NK-92 treated with Interleukin-12 subunit alpha and Interleukin-12 subunit beta, amount 100 ng/mL, for 24 hours (cell line): ENCODE data around the gene ZFP36L1.

Experiments
- DNase-seq: peaks from one replicate; lab custom pipeline; 2025; lab: John Stamatoyannopoulos, UW

ZFP36L1 gene

DNA sequence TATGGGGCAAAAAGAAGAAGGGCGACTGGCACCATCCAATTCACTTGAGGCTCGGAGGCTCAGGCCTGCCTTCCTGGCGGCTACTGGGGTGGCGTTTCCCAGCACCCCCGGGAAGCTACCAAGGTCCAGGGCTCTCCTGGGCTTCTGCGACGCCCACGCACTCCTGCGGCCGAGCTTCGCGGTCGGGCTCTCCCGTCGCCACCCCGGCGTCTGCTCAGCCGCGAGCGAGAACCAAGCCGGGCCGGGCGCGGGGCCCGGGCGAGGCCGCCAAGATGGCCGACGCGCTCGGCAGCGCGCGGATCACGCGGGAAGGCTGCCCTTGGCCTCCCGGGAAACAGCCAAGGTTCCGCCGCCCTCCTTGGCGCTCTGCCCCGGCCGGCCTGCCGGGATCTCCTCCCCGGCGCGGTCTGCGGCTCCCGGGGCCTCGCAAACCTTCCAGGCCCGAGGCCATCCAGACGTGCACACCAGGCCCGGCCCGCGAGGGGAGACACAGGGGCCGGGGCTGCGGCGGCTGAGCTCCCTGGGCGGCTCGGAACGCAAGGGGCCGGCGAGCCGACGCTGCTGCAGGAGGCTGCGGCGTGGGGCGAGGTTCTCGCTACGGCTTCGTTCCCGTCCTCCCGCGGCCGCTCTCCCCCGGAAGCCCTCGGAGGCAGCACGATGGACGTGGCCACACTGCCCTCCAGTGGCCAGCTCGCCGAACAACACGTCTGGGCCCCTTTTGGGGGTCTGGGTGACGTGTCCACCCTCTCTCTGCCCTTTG is 23.5 kb upstream of the ZFP36L1 start:
- DNase-seq, result peak; percentile 85

DNA sequence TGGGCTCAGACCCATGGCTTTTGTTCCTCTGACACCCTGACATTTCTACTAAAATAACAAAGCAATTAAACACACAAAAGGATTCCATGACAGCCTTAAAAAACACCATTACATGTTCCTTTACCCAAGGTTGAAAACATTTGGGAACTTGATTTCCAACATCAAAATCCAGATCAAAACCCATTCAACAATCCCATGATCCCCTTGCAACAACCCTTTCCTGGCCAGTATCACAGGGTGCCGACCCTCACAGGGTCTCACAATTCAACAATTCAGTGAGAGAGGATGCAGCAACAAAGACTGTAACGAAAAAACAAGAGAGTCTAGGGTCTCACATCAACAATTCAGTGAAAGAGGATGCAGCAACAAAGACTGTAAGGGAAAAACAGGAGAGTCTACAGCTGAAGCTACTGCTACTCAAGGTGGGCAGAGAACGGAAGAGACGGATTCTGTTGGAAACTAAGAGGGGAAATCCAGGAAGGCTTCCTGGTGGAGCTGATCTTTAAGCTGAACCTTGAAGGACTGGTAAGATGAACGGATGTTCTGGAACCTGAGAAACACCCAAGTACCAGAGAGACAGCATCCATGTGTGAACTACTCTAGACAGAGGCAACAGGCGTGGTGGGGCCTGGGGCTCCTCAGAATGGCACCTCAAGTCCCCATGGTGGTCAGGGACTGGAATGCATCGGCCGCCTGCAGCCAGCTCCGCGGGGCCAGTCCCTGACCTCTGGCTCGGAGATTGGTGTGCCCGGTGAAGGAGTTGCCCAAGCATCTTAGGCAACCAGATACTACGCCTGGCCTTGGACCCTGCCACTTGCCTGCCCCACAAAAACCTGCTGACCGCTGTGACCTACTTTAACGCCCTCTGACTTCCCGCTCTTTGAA is 22.7 kb upstream of the ZFP36L1 start:
- no peak for DNase-seq

DNA sequence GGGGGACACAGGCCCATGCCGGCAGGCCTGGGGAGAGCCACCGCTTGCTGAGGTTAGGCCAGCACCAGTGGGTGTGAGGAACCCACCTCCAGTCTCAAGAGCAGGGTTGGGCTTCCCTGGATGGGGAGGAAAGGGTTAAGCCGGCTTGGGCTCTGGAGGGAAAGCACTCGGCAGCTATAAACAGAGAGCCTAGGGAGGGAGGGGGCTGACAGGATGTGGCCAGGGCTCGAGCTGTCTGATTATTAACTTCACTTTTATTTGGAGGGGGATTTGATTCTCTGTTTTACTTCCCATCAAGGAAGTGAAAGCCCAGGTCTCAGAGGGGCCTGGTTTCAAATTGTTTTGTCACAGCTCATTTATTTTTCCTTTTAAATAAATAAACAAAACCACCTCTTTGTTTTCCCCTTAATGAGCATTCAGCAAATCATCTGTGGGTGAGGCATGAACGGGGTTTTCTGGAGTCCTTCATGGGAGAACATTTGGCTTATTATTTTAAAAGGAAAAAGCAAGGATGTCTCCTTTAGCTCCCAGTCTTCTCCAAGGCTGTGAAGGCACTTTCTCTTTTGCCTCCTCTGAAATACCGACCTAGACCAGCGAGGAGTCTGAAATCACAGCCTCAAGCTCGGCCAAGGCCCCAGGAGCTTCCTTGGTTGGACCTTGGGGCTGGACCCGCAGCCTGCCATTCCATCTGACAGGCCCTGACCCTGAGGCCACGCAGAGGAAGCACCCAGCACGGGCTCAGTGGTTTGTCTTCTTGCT is 21.9 kb upstream of the ZFP36L1 start:
- peak; percentile 36 for DNase-seq

DNA sequence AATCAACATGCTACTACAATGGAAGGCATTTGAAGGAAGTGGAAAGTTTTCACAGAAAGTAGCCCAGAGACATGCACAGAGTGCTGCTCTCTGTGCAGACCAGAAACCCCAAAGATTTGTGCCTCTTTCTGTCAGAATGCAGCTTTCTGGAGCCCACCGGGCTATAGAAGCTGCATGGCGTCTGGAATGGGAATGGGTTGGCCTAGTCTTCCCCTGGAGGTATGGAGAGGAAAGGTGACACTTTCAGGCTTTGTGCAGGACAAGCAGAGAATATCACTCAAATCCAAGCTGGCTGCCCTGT is 21.3 kb upstream of the ZFP36L1 start:
- no peak for DNase-seq

DNA sequence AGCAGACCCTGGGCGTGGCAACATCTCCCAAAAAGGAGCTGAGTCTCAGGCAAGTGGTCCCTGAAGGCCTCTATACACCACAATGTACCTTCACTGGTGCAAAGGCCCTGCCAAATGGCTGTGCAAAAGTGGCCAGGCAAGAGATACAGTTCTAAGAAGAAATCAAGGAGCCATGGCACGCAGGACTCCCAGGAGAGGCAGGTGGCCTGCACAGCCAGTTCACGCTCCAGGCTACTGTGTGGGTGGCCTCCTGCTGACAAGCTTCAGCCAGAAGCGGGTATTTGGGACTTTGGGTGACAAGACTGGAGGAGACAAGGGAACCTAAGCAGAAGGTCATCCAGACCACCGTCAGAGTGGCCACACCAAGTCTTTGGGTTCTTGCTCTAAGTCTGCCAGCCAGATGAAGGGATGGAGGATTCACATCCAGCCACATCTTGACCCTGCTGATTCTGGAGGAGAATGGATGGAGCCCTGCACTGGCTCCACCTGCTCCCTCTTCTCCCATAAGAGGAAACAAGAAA is 20.5 kb upstream of the ZFP36L1 start:
- DNase-seq, result no peak

DNA sequence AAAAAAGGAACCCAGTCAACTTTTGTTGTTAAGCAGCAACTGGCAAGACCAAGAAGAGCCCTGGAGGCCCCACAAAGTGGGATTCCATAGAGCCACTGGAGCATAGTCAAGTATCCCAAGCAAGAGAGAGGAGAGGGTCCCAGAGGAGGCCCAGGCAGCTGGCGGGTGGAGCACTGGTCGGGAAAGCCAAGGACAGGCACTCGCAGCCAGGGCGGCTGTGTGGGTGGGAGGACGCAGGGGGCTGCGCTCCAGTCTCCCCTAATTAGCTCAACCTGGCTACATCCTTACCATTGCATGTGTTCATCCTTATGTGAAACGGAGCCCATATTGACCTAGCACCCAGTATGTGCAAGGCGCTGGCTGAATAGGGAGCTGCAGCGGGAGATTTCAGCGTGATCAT is 18.3 kb upstream of the ZFP36L1 start:
- DNase-seq, result no peak

DNA sequence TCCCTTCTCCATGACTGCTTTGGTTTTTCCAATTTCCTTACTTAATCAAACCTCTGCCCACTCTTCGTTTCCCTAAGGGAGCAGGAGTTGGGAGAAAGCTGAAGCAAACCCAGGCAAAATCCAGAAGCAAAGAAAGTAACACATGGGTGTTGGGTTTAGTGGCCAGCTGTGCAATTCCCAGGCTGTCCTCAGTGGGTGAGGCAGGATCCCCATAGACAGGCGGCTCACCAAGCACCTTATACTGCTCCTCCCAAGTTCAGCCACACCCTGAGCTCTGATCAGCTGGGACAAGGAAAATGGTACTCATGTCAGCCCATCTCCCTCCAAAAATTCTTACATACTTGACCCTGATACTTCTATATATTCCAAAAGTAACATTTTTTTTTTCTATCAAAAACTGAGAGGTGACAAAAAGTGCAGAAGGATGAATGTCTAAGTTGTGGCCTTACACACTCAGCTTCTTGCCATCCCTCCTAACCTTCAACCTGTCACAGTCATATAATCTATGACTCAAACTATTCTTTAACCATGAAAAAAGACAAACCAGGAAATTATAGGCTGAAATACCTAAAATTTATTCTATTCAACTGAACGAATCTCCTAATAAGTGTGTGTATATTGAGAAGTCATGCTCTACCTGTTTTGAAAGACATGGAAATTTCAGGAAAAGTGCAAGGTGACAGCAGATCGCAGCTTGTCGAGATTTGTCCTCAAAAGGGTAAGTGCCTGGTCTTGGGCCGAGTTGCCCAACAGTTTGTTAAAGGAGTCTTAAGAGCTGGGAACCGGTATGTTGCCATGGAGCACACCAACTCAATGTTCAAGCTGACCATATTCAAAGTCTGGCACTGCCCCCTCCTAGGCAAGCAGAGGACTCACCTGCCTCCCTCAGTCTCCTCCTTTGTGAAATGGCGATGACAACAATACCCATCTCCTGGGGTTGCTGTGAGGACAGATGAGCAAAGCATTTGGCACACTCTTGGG is 17.6 kb upstream of the ZFP36L1 start:
- DNase-seq, result no peak

DNA sequence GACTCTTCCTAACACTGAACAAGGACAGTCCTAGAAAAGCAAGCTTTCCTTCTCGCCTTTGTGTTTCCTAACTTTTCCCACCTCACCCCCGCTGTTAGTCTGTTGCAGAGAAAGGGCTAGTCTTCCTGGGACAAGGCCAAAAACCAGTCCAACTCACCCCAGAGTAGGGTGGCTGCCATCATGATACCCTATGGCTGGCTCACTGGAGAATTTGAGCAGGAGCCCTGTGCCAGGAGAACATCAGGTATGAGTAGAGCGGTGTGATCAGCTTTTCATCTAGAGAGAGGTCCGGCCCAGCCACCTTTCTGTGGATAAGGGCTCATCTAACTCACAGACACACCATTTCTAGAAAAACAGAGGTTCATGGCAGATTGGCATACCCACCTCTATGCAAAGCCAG is 16.7 kb upstream of the ZFP36L1 start:
- DNase-seq, result no peak

DNA sequence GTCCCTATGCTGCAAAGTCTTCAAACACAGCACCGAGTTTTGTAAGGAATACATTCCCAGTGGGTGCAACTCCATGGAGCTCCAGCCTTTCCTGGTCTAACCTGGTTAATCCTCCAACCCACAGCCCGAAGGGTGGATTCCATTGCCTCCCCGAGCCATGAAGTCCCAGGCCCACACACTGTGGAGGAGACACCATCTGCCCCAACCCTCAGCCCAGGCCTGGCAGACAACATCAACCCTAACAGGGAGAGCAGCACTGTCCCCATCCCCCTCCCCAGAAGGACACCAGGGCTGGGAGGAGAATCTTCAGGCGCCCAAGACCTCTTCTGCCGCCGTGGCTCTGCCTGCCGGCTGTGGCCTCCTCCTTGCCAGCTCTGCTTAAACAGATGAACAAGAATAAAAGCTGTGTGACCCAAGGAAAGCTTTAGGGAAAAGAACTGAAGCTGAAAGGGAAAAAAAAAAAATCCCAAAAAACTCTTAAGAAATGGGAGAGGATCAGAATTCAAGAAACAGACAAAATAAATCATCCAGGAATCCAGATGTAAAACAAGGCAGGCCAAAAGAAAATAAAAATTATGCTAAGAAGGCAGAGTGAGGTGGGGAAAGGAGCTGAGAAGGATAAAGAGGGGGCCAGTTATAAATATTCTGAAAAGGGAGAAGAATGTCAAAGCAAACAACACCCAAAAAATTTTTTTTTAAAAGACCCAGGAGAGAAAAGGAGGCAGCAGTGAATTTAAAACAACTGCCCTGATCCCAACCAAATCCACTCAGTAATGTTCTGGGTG is 16.0 kb upstream of the ZFP36L1 start:
- no peak for DNase-seq

DNA sequence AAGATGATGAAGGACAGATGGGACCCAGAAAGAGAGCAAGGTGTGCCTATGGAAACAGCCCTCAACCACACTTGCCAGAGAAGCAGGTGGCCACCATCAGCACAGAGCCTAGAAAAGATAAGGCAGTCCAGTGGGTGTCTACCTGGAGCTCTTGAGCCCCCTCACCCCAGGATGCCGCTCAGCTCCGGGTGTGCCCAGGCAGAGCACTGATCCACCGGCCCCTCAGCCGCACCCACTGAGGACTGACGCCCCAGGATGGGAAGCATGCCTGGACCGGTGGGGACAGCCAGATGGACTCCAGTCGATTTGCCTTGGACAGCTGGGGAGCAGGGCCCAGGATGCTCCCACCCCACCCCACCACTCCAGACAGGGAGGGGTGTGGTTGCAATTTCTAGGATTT is 15.1 kb upstream of the ZFP36L1 start:
- no peak for DNase-seq

DNA sequence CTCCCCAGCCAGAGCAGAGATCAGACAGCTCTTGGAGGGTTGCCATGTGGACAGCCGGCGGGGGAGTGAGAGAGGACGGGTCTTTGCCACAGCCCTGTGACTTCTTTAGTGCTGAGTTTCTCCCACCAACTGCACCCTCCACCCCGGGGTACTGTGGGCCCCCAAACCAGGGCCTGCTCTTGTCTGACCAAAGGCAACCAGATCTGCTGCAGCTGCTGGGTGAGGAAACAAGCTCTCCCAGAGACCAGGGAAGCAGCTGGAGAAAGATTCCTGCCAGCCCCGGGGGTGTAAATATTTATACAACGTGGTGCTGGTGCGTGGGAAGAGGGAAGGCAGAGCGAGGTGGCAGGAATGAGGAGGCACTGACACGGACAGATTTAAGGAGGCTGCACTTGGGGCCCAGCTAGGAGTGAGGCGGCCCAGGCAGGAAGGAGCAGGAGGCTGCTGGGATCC is 14.3 kb upstream of the ZFP36L1 start:
- no peak for DNase-seq

DNA sequence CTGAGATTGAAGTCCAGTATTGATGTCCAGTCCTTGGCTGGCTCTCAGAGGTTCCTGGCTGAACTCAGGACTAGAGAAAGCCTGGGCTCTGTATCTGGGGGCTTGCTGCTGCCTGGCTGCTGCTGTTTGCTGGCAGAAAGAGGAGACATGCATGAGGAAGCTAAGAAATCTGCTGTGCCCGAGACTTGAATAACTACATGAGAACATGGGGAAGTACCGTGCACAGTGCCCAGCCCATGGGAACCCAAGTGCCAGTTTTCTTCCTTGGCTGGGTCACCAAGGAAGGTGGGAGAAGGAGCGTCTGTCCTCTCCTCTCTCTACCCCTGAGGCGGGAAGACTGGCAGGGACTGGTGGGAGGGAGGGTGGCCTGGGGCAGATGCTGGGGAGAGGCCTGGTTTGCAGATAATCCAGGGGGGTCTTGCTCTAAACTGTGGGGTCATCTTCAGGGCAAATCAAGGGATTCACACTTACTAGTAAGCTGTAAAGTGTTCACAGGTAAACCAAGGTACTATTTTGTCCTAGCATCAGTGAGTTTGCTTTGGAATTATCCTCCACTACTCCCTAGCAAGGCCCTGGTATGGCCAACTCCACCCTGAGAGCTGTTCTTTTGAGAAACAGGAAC is 13.8 kb upstream of the ZFP36L1 start:
- DNase-seq, result no peak

DNA sequence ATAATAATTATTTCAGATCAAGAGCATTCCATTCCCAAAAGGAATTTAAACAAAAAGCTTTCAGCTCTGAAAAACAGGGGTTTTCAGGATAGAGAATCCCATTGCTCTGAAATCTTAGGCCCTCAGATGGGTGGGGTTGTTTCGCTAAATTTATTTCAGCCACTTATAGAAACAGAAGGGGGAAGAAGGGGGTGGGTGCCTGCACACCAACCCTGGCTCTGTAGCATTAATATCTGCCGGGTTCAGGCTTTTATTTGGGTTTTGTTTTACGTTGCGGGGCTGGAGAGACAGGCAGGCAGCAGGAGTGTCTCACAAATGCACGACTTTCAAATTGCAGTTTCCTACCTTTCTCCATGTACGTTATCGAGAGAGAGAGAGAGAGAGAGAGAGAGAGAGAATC is 12.5 kb upstream of the ZFP36L1 start:
- no peak for DNase-seq

DNA sequence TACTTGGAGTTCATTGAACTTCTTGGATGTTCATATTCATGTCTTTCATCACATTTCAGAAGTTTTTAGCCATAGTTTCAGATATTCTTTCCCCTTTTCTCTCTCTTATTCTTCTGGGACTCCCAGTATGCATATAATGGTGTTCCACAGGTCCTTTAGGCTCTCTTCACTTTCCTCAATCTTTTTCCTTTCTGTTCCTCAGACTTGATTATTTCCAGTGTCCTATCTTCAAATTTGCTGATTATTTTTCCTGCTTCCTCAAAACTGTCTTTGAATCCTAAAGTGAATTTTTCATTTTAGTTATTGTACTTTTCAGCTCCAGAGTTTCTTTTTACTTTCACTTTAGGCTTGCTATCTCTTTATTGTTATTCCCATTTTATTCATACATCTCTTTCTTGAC is 8.8 kb upstream of the ZFP36L1 start:
- DNase-seq, result no peak

DNA sequence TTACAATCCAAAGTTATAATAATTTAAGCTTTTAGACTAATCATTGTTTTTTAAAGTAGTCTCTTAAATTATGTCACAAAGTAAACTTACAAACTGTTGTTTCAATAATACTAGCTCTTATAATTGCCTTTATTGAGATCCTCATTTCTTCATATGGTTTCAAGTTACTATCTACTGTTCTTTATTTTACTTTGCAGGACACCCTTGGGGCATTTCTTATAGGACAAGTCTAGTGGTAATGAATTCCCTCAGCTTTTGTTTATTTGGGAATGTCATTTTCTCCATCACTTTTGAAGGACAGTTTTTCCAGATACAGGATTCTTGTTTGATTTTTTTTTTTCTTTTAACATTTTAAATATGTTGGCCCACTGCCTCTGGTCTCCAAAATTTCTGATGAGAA is 8.1 kb upstream of the ZFP36L1 start:
- DNase-seq, result no peak

DNA sequence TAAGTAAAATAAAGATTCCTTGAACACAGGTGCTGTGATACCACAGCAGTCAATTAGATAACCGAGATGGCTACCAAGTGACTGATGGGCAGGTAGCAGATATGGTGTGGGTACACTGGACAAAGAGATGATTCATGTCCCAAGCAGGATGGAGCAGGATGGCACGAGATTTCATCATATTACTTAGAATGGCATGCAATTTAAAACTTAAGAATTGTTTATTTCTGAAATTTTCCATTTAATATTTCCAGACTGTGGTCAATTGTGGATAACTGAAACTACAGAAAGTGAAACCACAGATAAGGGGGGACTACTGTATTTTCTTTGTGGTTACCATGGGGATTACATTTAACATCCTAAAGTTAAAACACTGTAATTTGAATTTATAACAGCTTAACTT is 7.5 kb upstream of the ZFP36L1 start:
- no peak for DNase-seq

DNA sequence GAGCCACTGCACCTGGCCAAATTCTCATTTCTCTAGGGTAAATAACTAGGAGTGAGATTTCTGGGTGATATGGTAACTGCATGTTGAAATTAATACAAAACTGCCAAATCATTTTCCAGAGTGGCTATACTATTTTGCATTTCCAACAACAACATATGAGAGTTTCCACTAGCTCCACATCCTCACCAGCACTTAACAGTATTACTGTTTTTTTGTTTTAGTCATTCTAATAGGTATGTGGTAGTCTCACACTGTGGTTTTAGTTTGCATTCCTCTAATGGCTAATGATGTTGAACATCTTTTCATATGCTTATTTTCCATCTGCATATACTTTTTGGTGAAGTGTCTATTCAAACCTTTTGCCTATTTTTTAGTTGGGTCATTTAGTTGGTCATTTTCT is 5.8 kb upstream of the ZFP36L1 start:
- no peak for DNase-seq

DNA sequence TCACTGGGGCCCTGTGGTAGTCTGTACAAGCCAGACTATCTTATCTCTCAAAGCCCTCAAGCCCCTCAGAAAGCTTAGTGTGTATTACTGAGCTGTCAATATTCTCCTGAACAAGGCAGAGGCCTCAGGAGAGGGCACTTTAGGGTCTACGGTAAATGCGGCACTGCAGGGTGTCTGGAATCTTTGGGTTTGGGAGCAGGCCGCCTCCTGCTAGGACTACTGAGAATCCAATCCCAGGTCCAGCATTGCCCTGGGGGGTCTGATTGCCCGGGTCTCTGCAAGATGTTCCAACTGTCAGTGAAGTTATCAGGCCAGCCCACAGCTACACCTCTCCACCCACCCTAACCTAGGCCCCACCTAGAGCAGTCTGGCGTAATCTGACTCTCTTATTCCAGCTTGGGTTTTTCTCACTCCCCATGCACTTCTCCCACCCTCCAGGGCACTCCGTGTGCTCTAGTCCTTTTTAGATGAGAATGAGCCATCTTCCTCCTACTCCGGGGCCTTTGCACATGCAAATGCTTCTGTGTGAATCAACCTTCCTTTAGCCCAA is 4.3 kb upstream of the ZFP36L1 start:
- no peak for DNase-seq

DNA sequence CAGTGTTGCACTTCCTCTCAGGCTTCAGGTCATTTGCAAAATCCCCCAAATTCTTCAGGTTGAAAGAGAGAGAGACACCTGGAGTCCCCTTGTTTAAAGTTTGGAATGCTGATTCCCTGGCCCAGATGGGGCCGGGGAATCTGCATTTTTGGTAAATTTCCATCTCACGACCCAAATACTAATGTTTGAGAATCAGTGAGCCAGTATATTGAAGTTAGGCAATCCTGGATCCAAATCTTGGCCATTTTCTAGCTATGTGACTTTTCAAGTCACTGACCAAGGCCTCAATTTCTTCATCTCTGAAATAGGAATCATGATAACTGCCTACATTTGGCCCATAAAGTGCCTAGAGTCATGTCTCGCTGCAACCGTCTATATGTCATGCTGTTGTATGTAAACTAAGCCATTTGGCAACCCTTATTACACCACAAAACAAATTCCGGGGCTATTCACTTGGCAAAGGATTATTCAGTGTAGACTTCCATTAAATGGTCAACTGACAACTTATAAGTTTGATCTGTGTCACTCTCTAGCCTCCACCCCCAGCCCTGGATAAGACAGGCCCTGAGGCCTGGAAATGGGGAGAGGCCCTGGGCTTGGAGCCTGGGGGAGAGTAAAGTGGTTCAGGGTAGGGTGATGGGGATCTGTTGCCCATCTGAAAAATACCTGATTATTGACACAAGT is 3.7 kb upstream of the ZFP36L1 start:
- DNase-seq, result no peak
